Measurements from ENCODE around the gene GCKR. TPM values are rescaled to one million over a fixed set of nuclear protein-coding genes. Genes with fewer than 3 reads are reported as not detected.
"Not testable (repeated sequence)": the region's sequence is repeated elsewhere in the genome, so short reads cannot be mapped to it uniquely, and the experiment has no call there.

GCKR gene
- total and polyA plus RNA-seq, 8 donors, result 0.56 to 4.0 (median 1.8) TPM

GRCh38 chr2:27537287-27537686, 40.6 kb downstream of the GCKR start:
- FAIRE-seq, result no peak
- Histone ChIP-seq H3K4me3 (no peak overlapping the region), H3K27me3 (no peaks in the 10 kb centered on the region), H3K9me3 (no peaks in the 10 kb centered on the region), H3K36me3 (no peaks in the 10 kb centered on the region), H3K4me1 (no peaks in the 10 kb centered on the region), H3K27ac (no peak overlapping the region)
- WGBS, 2 donors, result 37 to 50% methylated on average over 4 of the region's 4 CpGs
- DNase-seq, result no peak
- no peak for ATAC-seq
- intact Hi-C loops (cut with DNase I), result no loop called here
- no peak for TF ChIP-seq CTCF (IDR thresholded peaks at IDR 0.05)

- ATAC-seq; FAIRE-seq; intact Hi-C loops (cut with DNase I); H3K27ac ChIP-seq; H3K4me3 ChIP-seq; DNase-seq; H3K36me3 ChIP-seq; H3K9me3 ChIP-seq; H3K27me3 ChIP-seq; H3K4me1 ChIP-seq: not testable (repeated sequence)
- 43 to 58% methylated on average over 4 of the region's 6 CpGs for WGBS, 2 donors
Observed at GRCh38 chr2:27538839-27539450, 42.3 kb downstream of the GCKR start.

- ATAC-seq; H3K4me1 ChIP-seq; H3K4me3 ChIP-seq; H3K27me3 ChIP-seq; H3K27ac ChIP-seq; H3K36me3 ChIP-seq; FAIRE-seq; intact Hi-C loops (cut with DNase I); H3K9me3 ChIP-seq: not testable (repeated sequence)
- WGBS, 2 donors, result 92% methylated on average over 14 to 27 of the region's 35 CpGs
- DNase-seq, result peak in 1 of 6 donors; percentile 58
Observed at GRCh38 chr2:27539649-27540048, 43.0 kb downstream of the GCKR start.

GRCh38 chr2:27544143-27544821, 47.6 kb downstream of the GCKR start:
- no peak for DNase-seq
- Histone ChIP-seq H3K4me3 (no peak overlapping the region), H3K27ac (no peak overlapping the region), H3K27me3 (no peaks in the 10 kb centered on the region), H3K9me3 (no peaks in the 10 kb centered on the region), H3K36me3 (no peaks in the 10 kb centered on the region), H3K4me1 (no peaks in the 10 kb centered on the region)
- ATAC-seq, result no peak
- intact Hi-C loops (cut with DNase I), result no loop called here
- 84% methylated on average over 6 of the region's 6 CpGs for WGBS, 2 donors
- no peak for FAIRE-seq
- TF ChIP-seq CTCF (IDR thresholded peaks at IDR 0.05), result no peak

- H3K9me3 ChIP-seq, result no peaks in the 10 kb centered on the region
- no peaks in the 10 kb centered on the region for H3K36me3 ChIP-seq
- intact Hi-C loops (cut with DNase I), result no loop called here
- H3K4me1 ChIP-seq, result no peaks in the 10 kb centered on the region
- no peak overlapping the region for H3K27ac ChIP-seq
- H3K27me3 ChIP-seq, result no peaks in the 10 kb centered on the region
- no peak for DNase-seq
- WGBS, 2 donors, result 88 to 89% methylated on average over 5 of the region's 5 CpGs
- FAIRE-seq, result no peak
- TF ChIP-seq CTCF (IDR thresholded peaks at IDR 0.05), result no peak
- H3K4me3 ChIP-seq, result no peak overlapping the region
- ATAC-seq, result no peak
Observed at GRCh38 chr2:27545348-27546141, 48.9 kb downstream of the GCKR start.

All from pancreas (tissue), 10 donors.